Measurements from ENCODE around the gene AATK.

DNA sequence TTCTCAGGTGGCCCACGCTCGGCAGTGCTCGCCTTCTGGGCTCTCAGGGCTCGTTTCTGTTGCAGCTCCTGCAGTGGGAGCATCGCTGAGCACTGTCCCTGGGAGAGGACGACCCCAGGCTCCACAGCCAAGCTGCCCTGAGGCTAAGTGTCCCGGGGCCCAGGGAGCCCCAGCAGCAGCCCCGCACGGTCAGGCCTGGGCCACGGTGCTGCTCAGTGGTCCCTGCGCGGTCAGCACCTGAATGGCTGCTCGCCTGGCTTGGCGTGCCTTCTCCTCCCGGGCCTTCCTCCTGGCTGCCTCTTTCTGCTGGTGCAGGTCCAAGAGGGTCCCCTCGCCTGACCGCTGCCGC lies 33.4 kb upstream of the AATK start:
- TF ChIP-seq POLR2A (IDR thresholded peaks at IDR 0.05) = no peak
- TF ChIP-seq, protein P1, sequence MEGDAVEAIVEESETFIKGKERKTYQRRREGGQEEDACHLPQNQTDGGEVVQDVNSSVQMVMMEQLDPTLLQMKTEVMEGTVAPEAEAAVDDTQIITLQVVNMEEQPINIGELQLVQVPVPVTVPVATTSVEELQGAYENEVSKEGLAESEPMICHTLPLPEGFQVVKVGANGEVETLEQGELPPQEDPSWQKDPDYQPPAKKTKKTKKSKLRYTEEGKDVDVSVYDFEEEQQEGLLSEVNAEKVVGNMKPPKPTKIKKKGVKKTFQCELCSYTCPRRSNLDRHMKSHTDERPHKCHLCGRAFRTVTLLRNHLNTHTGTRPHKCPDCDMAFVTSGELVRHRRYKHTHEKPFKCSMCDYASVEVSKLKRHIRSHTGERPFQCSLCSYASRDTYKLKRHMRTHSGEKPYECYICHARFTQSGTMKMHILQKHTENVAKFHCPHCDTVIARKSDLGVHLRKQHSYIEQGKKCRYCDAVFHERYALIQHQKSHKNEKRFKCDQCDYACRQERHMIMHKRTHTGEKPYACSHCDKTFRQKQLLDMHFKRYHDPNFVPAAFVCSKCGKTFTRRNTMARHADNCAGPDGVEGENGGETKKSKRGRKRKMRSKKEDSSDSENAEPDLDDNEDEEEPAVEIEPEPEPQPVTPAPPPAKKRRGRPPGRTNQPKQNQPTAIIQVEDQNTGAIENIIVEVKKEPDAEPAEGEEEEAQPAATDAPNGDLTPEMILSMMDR (IDR thresholded peaks at IDR 0.05) = no peak
